K562 treated with DMSO at 1 percent for 12 hours (cell line): ENCODE results near the gene SLC25A34. TPM values are rescaled to one million over a fixed set of nuclear protein-coding genes. Genes with fewer than 3 reads are reported as not detected.

Source experiments
- total RNA-seq: library from RNA; unstranded; fragments of 300-600 nt; gene quantifications from 2 replicates; pipeline ENCODE4 v1.2.3, GENCODE V29; 2022; ENCODE audit not compliant: insufficient read depth

SLC25A34 gene
- 1.4 TPM in 1 of 2 replicates, not detected in the other for total RNA-seq

DNA sequence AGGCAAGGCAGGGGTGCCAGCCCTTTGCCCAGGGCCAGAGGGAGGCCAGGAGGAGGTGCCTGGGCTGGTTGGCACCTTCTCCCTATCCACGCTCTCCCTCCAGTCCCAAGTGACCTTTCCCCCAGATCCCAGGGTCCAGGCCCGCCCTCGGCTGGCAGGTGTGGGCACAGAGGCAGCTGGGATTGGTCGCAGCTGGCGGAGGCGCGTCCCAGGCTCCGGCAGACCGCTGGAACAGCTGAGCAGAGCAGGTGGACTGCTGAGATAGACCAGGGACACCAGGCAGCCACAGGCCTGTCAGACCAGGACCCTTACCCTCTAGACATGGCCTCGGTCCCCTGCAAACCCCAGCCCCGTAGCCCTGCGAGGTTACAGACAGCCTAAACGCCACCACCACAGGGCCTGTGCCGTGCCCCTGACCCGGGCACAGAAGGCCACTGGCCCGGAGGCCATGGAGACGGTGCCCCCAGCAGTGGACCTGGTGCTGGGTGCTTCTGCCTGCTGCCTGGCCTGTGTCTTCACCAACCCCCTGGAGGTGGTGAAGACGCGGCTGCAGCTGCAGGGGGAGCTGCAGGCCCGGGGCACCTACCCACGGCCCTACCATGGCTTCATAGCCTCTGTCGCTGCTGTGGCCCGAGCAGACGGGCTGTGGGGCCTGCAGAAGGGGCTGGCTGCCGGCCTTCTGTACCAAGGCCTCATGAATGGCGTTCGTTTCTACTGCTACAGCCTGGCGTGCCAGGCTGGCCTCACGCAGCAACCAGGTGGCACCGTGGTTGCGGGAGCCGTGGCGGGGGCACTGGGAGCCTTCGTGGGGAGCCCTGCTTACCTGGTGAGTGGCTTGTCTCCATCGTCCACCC, at the start of gene SLC25A34:
TSS of gene SLC25A34 (plus strand) at position 221 of the 854 bp plus-strand sequence. CDS start at position 449, 228 bp downstream.

DNA sequence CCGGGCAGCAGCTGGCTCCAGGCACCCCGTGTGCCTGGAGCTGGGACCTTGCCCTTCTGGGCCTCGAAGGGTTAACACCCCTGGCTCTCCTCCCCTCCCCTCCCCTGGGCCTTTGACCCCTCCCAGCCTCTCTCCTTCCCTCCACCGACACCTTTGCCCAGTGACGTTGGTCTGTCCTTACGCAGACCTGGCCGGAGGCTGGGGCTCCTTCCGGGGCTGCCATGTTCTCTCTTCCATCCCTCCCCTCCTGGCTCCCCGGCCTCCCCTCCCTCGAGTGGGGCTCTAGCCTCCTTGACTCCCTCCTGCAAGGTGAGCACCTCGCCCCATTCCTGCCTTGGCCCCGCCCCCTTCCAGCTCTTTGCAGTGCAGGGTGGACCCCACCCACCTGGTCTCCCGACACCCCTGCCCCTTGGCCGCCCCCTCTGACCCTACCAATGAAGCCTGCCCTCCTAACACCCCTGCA, 6.3 kb downstream of the SLC25A34 start, which contains the start of gene TMEM82:
TSS of gene TMEM82 (plus strand) at position 161 of the 463 bp plus-strand sequence. CDS start at position 222, 61 bp downstream.

DNA sequence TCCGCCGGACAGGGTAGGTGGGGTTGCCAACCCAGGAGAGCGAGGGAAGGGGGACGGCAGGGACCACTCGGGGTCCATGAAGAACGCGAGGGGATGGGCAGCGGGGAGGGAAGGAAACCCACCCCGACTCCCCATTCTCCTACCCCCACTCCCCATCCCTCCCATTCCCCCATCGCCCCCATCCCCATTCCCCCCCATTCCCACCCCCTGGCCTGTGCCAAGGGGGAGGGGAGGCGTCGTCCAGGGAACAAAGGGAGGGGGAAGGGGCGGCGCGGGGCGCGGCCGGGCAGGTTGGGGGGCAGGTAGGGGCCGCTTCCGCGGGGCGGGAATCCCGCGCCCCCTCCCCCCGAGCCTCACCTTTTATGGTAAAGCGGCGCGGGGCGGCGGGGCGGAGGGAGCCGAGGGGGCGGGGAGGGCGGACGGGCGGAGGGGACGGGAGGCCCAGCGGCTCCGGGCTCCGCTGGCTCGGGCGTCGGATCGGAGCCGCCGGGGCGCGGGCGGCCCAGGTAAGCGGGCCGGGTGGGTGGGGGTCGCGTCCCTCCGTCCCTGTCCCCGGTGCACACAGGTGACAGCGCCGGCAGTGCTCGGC, 22.4 kb downstream of the SLC25A34 start, which contains the start of gene FBLIM1:
TSS of gene FBLIM1 (plus strand) at position 453 of the 589 bp plus-strand sequence. CDS start 6,189 bp downstream, outside the sequence.

Other genes with a start within 250 kb of the SLC25A34 start
- 29.5 and 41.0 TPM in 2 replicates for gene CASP9, start 212.0 kb upstream of the SLC25A34 start, total RNA-seq
- gene DNAJC16, start 209.4 kb upstream of the SLC25A34 start, total RNA-seq: 1.7 and 10.0 TPM in 2 replicates
- not detected in 2 replicates for gene AGMAT, start 151.2 kb upstream of the SLC25A34 start, total RNA-seq
- gene DDI2, start 118.8 kb upstream of the SLC25A34 start, total RNA-seq: 2.8 and 16.8 TPM in 2 replicates
- gene PLEKHM2, start 51.9 kb upstream of the SLC25A34 start, total RNA-seq: 54.4 and 81.6 TPM in 2 replicates
- not detected in 2 replicates for gene TMEM82, start 6.2 kb downstream of the SLC25A34 start, total RNA-seq
- gene FBLIM1, start 22.5 kb downstream of the SLC25A34 start, total RNA-seq: not detected in 2 replicates
- gene UQCRHL, start 71.4 kb downstream of the SLC25A34 start, total RNA-seq: 2.1 and 3.0 TPM in 2 replicates
- gene SPEN, start 111.4 kb downstream of the SLC25A34 start, total RNA-seq: 9.8 and 56.4 TPM in 2 replicates
- gene ZBTB17, start 239.8 kb downstream of the SLC25A34 start, total RNA-seq: 35.8 and 37.4 TPM in 2 replicates